ENCODE results near the gene CFAP77. TPM values are rescaled to one million over a fixed set of nuclear protein-coding genes. Genes with fewer than 3 reads are reported as not detected.

Gene CFAP77
- not detected in 2 replicates for total RNA-seq

GRCh38 chr9:132409828-132410528, at the start of gene CFAP77:
Gene CFAP77 (plus strand): TSS chr9:132410211. CDS start chr9:132410272, 61 bp downstream.

GRCh38 chr9:132406554-132407122, 3.4 kb upstream of the CFAP77 start, which contains the start of gene TTF1:
Gene TTF1 (minus strand): TSS chr9:132406840. CDS start chr9:132402821, 4,019 bp downstream.

GRCh38 chr9:132582276-132582785, 172.3 kb downstream of the CFAP77 start, which contains the start of gene BARHL1:
Gene BARHL1 (plus strand): TSS chr9:132582606. CDS start chr9:132582798, 192 bp downstream.

Other genes with a start within 250 kb of the CFAP77 start
- gene NTNG2, start 248.2 kb upstream of the CFAP77 start, total RNA-seq: 2.0 and 4.8 TPM in 2 replicates
- gene SETX, start 55.2 kb upstream of the CFAP77 start, total RNA-seq: 72.1 and 77.4 TPM in 2 replicates
- gene TTF1, start 3.4 kb upstream of the CFAP77 start, total RNA-seq: 6.8 and 13.8 TPM in 2 replicates
- not detected in 2 replicates for gene BARHL1, start 172.4 kb downstream of the CFAP77 start, total RNA-seq